MCF 10A (cell line): ENCODE measurements around the gene CALN1. TPM values are rescaled to one million over a fixed set of nuclear protein-coding genes. Genes with fewer than 3 reads are reported as not detected.

Experiments used
- BruUV-seq: library from RNA; stranded (reverse); fragments of 400-500 nt; replicated peaks from 2 replicates; lab custom pipeline; 2021; lab: Mats Ljungman, UMichigan
- CTCF ChIA-PET: fragments of 300-600 bp; sonication (Branson Sonifier 250); formaldehyde crosslinking; extraction: SDS; loops from one replicate; lab custom pipeline; 2021; ENCODE audit warnings: antibody characterized with exemption, inconsistent platforms; lab: Yijun Ruan, JAX
- POLR2A ChIA-PET: fragments of 300-600, 350-650 bp; sonication (Branson Sonifier 250); formaldehyde crosslinking; extraction: SDS; loops from one replicate; lab custom pipeline; 2020; ENCODE audit warnings: antibody characterized with exemption, inconsistent platforms; lab: Yijun Ruan, JAX
- DNase-seq: peaks from one replicate; pipeline ENCODE4 v3.0.0-alpha.2; 2018; ENCODE audit not compliant: unreplicated experiment
- H3K27ac Mint-ChIP-seq: one replicate; pipeline ENCODE4 v1.8.0; 2022; ENCODE audit warnings: mild to moderate bottlenecking, low read depth, mixed read lengths; ENCODE audit not compliant: unreplicated experiment
- H3K27me3 Mint-ChIP-seq: one replicate; pipeline ENCODE4 v1.8.0; 2022; ENCODE audit warnings: mixed read lengths; ENCODE audit not compliant: insufficient read depth, unreplicated experiment
- H3K36me3 Mint-ChIP-seq: one replicate; pipeline ENCODE4 v1.8.0; 2022; ENCODE audit warnings: mild to moderate bottlenecking, moderate library complexity, mixed read lengths; ENCODE audit not compliant: insufficient read depth, unreplicated experiment
- H3K4me1 Mint-ChIP-seq: one replicate; pipeline ENCODE4 v1.8.0; 2022; ENCODE audit warnings: mixed read lengths; ENCODE audit not compliant: insufficient read depth, unreplicated experiment
- H3K4me3 Mint-ChIP-seq: one replicate; pipeline ENCODE4 v1.8.0; 2022; ENCODE audit warnings: mild to moderate bottlenecking, moderate library complexity, mixed read lengths; ENCODE audit not compliant: unreplicated experiment
- H3K9me3 Mint-ChIP-seq: one replicate; pipeline ENCODE4 v1.8.0; 2022; ENCODE audit warnings: mixed read lengths; ENCODE audit not compliant: unreplicated experiment
- intact Hi-C: fragments of 100-400 bp; cut with micrococcal nuclease; formaldehyde crosslinking; loops from 2 replicates; pipeline ENCODE4 v1.14.1; 2022
- total RNA-seq: library from RNA; stranded (reverse); gene quantifications from 2 replicates; pipeline ENCODE4 v1.2.3, GENCODE V29; 2022
- TF ChIP-seq, protein P1 (sequence below): fragments of 200-600 bp; IDR thresholded peaks from one replicate; pipeline ENCODE4 v1.8.0; 2022; ENCODE audit warnings: antibody characterized with exemption, mild to moderate bottlenecking; ENCODE audit not compliant: unreplicated experiment

CALN1 gene
- total RNA-seq, 1 experiment from 2014 or later, result not detected

DNA sequence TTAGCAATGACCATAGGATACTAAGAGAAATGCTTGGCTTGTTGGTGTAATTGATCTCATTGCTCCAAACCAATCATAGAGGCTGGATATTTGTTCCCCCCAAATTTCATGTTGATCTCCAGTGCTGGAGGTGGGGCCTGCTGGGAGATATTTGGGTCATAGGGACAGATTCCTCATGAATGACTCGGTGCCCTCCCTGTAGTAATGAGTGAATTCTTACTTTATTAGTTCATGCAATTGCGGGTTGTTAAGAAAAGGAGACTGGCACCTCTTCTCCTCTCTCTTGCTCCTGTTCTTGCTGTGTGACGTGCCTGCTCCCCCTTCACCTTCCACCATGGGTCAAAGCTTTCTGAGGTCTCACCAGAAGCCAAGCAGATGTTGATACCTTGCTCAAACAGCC is 630.1 kb downstream of the CALN1 start:
- no peaks in the 10 kb centered on the region for H3K4me1 Mint-ChIP-seq
- TF ChIP-seq, protein P1, sequence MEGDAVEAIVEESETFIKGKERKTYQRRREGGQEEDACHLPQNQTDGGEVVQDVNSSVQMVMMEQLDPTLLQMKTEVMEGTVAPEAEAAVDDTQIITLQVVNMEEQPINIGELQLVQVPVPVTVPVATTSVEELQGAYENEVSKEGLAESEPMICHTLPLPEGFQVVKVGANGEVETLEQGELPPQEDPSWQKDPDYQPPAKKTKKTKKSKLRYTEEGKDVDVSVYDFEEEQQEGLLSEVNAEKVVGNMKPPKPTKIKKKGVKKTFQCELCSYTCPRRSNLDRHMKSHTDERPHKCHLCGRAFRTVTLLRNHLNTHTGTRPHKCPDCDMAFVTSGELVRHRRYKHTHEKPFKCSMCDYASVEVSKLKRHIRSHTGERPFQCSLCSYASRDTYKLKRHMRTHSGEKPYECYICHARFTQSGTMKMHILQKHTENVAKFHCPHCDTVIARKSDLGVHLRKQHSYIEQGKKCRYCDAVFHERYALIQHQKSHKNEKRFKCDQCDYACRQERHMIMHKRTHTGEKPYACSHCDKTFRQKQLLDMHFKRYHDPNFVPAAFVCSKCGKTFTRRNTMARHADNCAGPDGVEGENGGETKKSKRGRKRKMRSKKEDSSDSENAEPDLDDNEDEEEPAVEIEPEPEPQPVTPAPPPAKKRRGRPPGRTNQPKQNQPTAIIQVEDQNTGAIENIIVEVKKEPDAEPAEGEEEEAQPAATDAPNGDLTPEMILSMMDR, result no peak
- ChIA-PET CTCF (no interaction called here), POLR2A (no interaction called here)
- no peak overlapping the region for H3K27ac Mint-ChIP-seq
- intact Hi-C loops, result no loop called here
- no peak overlapping the region for H3K4me3 Mint-ChIP-seq
- DNase-seq, result no peak
- no peaks in the 10 kb centered on the region for H3K27me3 Mint-ChIP-seq
- peaks cover 15% of the 10 kb centered on the region for H3K9me3 Mint-ChIP-seq
- no peaks in the 10 kb centered on the region for H3K36me3 Mint-ChIP-seq
- BruUV-seq, result no TSS peak

DNA sequence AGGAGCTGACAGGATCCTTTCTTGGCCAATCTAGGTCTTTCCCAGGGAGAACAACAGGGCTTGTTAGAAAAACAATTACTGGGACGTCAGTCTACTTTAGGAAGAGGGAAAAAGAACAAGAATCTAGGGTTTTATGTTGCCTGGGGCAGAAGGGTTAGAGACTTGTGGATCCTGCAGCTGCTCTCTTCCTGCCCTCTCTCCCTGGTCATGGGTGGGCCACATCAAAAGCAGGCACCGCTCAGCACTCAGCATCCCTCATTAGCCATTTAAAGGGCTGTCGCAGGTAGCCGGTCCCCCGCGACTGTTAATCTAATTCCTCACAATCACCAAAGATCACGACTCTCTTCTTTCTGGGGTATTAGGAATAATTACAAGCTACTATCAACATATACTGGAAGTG is 631.9 kb downstream of the CALN1 start:
- ChIA-PET CTCF (interaction anchor here (0.6 kb wide), 1 partner anchor 924 kb away, joined by 4 read pairs; no protein-coding TSS in a partner anchor), POLR2A (no interaction called here)
- TF ChIP-seq, protein P1, result no peak
- Mint-ChIP-seq H3K27me3 (no peaks in the 10 kb centered on the region), H3K27ac (no peak overlapping the region), H3K9me3 (peaks cover 7% of the 10 kb centered on the region), H3K4me1 (no peaks in the 10 kb centered on the region), H3K4me3 (no peak overlapping the region), H3K36me3 (no peaks in the 10 kb centered on the region)
- no TSS peak for BruUV-seq
- no peak for DNase-seq
- intact Hi-C loops, result no loop called here

DNA sequence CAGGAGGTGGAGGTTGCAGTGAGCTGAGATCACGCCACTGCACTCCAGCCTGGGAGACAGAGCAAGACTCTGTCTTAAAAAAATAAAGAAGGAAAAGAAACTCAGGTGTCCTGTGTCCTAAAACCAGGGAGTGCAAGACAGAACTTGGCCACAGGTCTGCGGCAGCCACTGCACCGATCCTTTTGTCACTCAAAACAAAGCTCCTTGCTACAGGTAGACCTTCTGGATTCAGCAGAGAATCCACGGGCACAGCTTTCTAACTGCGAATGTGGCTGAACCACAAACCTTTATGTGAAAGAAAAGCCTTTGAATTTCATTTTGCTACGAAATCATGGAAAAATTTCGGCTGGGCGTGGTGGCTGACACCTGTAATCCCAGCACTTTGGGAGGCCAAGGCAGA is 634.9 kb downstream of the CALN1 start:
- Mint-ChIP-seq H3K4me3 (no peak overlapping the region), H3K9me3 (peaks cover 4% of the 10 kb centered on the region), H3K27me3 (no peaks in the 10 kb centered on the region), H3K4me1 (no peaks in the 10 kb centered on the region), H3K36me3 (no peaks in the 10 kb centered on the region), H3K27ac (no peak overlapping the region)
- no peak for DNase-seq
- intact Hi-C loops, result no loop called here
- TF ChIP-seq, protein P1, result no peak
- POLR2A ChIA-PET, result no interaction called here
- CTCF ChIA-PET, result no interaction called here
- no TSS peak for BruUV-seq

DNA sequence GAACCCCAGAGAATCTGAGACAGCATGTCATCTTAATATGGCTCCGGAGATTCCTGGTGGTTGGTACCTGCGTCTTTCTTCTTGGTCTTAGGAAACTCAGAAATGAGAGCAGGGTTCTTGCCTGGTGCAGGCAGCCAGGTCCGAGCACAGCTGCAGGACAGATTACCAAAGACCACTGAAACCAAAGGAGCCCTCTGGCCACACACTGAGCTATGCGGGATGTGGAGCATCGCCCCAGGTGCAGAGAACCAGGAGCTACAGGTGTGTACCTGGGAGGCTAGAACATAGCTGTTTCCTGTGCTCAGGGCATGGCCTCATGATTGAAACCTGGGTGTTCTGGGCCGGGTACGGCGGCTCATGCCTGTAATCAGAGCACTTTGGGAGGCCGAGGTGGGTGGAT is 635.4 kb downstream of the CALN1 start:
- H3K27me3 Mint-ChIP-seq, result no peaks in the 10 kb centered on the region
- DNase-seq, result no peak
- no peak overlapping the region for H3K27ac Mint-ChIP-seq
- ChIA-PET CTCF (interaction anchor here (1.1 kb wide), 1 partner anchor 948 kb away, joined by 3 read pairs; no protein-coding TSS in a partner anchor), POLR2A (no interaction called here)
- no peaks in the 10 kb centered on the region for H3K9me3 Mint-ChIP-seq
- H3K4me1 Mint-ChIP-seq, result no peaks in the 10 kb centered on the region
- no peak overlapping the region for H3K4me3 Mint-ChIP-seq
- intact Hi-C loops, result no loop called here
- TF ChIP-seq, protein P1, result no peak
- BruUV-seq, result no TSS peak
- H3K36me3 Mint-ChIP-seq, result no peaks in the 10 kb centered on the region
